IPS DF 6.9 (cell line): ENCODE data around the gene S1PR4.
A peak's percentile ranks its signal among the peaks of the same experiment; 100 is the strongest.

Experiments used
- DNase-seq: peaks from one replicate; pipeline ENCODE4 v3.0.0-alpha.2; 2013; ENCODE audit warnings: low read depth, low spot score
- H3K27ac ChIP-seq: one replicate; pipeline ENCODE4 v1.5.1; 2013; ENCODE audit warnings: low read length, control low read depth
- H3K27me3 ChIP-seq: 2 replicates; pipeline ENCODE4 v1.6.1; 2013; ENCODE audit warnings: mild to moderate bottlenecking, low read length; ENCODE audit not compliant: control insufficient read depth, insufficient read depth
- H3K36me3 ChIP-seq: 2 replicates; pipeline ENCODE4 v1.6.1; 2013; ENCODE audit warnings: low read length; ENCODE audit not compliant: control insufficient read depth, insufficient read depth
- H3K4me1 ChIP-seq: 2 replicates; pipeline ENCODE4 v1.6.1; 2013; ENCODE audit warnings: low read length; ENCODE audit not compliant: control insufficient read depth, insufficient read depth
- H3K4me3 ChIP-seq: 2 replicates; pipeline ENCODE4 v1.5.1; 2013; ENCODE audit warnings: mild to moderate bottlenecking, low read length
- H3K9me3 ChIP-seq: 2 replicates; pipeline ENCODE4 v1.6.1; 2013; ENCODE audit warnings: low read length, inconsistent platforms; ENCODE audit not compliant: control insufficient read depth, insufficient read depth
- WGBS: extraction: QIAGEN DNeasy Blood & Tissue Kit; methylation state at CpG from one replicate; pipeline ENCODE4 v1.1.7; 2013; ENCODE audit warnings: mixed read lengths, missing lambda C conversion rate; ENCODE audit not compliant: insufficient read length, insufficient coverage; 5-methylcytosine and 5-hydroxymethylcytosine counted together

Gene S1PR4

GRCh38 chr19:3225677-3226093 lies 47.1 kb downstream of the S1PR4 start:
- H3K4me1 ChIP-seq: peaks cover 6% of the 10 kb centered on the region
- H3K4me3 ChIP-seq: peak overlapping the region; percentile 69
- no peak overlapping the region for H3K27ac ChIP-seq
- no peaks in the 10 kb centered on the region for H3K36me3 ChIP-seq
- no peak for DNase-seq
- no peaks in the 10 kb centered on the region for H3K9me3 ChIP-seq
- H3K27me3 ChIP-seq: no peaks in the 10 kb centered on the region
- no CpG with 5 or more reads among the region's 16 CpGs for WGBS

- Histone ChIP-seq H3K27me3 (no peaks in the 10 kb centered on the region), H3K4me3 (no peak overlapping the region), H3K9me3 (no peaks in the 10 kb centered on the region), H3K27ac (no peak overlapping the region), H3K4me1 (peaks cover 6% of the 10 kb centered on the region), H3K36me3 (no peaks in the 10 kb centered on the region)
- WGBS: no CpG with 5 or more reads among the region's 12 CpGs
- no peak for DNase-seq
Observed at GRCh38 chr19:3227054-3227626, 48.6 kb downstream of the S1PR4 start.

GRCh38 chr19:3229346-3229743 lies 50.8 kb downstream of the S1PR4 start:
- WGBS: no CpG with 5 or more reads among the region's 9 CpGs
- Histone ChIP-seq H3K27me3 (no peaks in the 10 kb centered on the region), H3K4me1 (peaks cover 6% of the 10 kb centered on the region), H3K4me3 (no peak overlapping the region), H3K27ac (no peak overlapping the region), H3K36me3 (no peaks in the 10 kb centered on the region), H3K9me3 (no peaks in the 10 kb centered on the region)
- DNase-seq: no peak
